ENCODE measurements around the gene ECE2. TPM values are rescaled to one million over a fixed set of nuclear protein-coding genes. Genes with fewer than 3 reads are reported as not detected.

ECE2 gene
- total RNA-seq, 2 experiments from 2014 or later = not detected

DNA sequence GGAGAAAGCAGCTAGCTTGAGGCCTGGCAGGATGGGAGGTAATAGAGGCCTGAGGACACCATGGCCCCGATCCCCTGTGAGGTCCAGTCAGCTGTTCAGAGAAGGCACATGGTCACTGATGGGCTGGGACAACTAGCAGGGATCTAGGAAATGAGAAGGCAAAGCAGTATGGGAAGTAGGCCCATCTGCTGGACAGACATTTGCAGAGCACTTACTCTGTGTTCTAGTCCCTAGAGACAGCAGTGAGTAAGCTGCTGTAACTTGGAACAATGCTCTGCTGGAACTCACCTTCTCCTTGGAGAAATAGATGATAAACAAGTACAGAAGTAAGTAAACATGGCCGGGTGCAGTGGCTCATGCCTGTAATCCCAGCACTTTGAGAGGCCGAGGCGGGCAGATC lies 7.1 kb downstream of the ECE2 start:
- Mint-ChIP-seq H3K4me3 (no peak overlapping the region), H3K4me1 (ENCODE audit: low read depth) (no peaks in the 10 kb centered on the region), H3K27ac (no peak overlapping the region), H3K36me3 (ENCODE audit: low read depth) (no peaks in the 10 kb centered on the region), H3K27me3 (peaks cover 34% of the 10 kb centered on the region), H3K9me3 (no peaks in the 10 kb centered on the region)
- no peak for TF ChIP-seq CTCF (IDR thresholded peaks at IDR 0.05)
- DNase-seq = no peak
- intact Hi-C loops (cut with DNase I, micrococcal nuclease) = no loop called here
- ChIA-PET POLR2A (no interaction called here), CTCF (no interaction called here)
- H3K36me3 ChIP-seq (ENCODE audit: insufficient read depth, low read length) = no peaks in the 10 kb centered on the region
- H3K9me3 ChIP-seq (ENCODE audit: control insufficient read depth in 1 of 2, insufficient read depth in 1 of 2, low read length in 2 of 2) = no peaks in the 10 kb centered on the region
- H3K27ac ChIP-seq (ENCODE audit: low read depth in 1 of 2, low read length in 2 of 2) = no peak overlapping the region
- no peaks in the 10 kb centered on the region for H3K27me3 ChIP-seq (ENCODE audit: control insufficient read depth in 1 of 2, insufficient read depth in 2 of 2, low read length in 2 of 2)
- no peak for ATAC-seq (ENCODE audit: poor library complexity)
- H3K4me3 ChIP-seq (ENCODE audit: low read length) = no peak overlapping the region
- no peaks in the 10 kb centered on the region for H3K4me1 ChIP-seq (ENCODE audit: insufficient read depth, low read length)

DNA sequence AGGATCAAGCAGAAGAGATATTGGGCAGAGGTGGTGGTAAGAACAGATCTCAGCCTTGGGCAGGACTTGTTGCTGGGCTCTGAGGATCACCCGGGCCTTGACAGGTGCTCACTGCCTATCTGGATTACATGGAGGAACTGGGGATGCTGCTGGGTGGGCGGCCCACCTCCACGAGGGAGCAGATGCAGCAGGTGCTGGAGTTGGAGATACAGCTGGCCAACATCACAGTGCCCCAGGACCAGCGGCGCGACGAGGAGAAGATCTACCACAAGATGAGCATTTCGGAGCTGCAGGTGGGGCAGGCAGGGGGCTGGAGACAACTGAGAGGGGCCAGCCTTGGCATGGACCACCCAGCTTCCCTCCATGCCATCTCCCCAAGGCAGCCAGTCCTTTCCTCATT lies 7.9 kb downstream of the ECE2 start:
- Histone ChIP-seq H3K4me1 (ENCODE audit: insufficient read depth, low read length) (no peaks in the 10 kb centered on the region), H3K4me3 (ENCODE audit: low read length) (no peak overlapping the region), H3K27me3 (ENCODE audit: control insufficient read depth in 1 of 2, insufficient read depth in 2 of 2, low read length in 2 of 2) (no peaks in the 10 kb centered on the region), H3K36me3 (ENCODE audit: insufficient read depth, low read length) (no peaks in the 10 kb centered on the region), H3K27ac (ENCODE audit: low read depth in 1 of 2, low read length in 2 of 2) (no peak overlapping the region), H3K9me3 (ENCODE audit: control insufficient read depth in 1 of 2, insufficient read depth in 1 of 2, low read length in 2 of 2) (no peaks in the 10 kb centered on the region)
- ChIA-PET CTCF (interaction anchor here (0.9 kb wide), 1 partner anchor 56 kb away, joined by 4 read pairs; no protein-coding TSS in a partner anchor), POLR2A (no interaction called here)
- no peak overlapping the region for H3K27ac Mint-ChIP-seq
- no peaks in the 10 kb centered on the region for H3K9me3 Mint-ChIP-seq
- ATAC-seq (ENCODE audit: poor library complexity) (no peak), DNase-seq (no peak)
- H3K27me3 Mint-ChIP-seq = peaks cover 29% of the 10 kb centered on the region
- intact Hi-C loops (cut with DNase I, micrococcal nuclease) = no loop called here
- no peaks in the 10 kb centered on the region for H3K4me1 Mint-ChIP-seq (ENCODE audit: low read depth)
- H3K4me3 Mint-ChIP-seq = no peak overlapping the region
- no peak for TF ChIP-seq CTCF (IDR thresholded peaks at IDR 0.05)
- H3K36me3 Mint-ChIP-seq (ENCODE audit: low read depth) = no peaks in the 10 kb centered on the region

- no peaks in the 10 kb centered on the region for H3K36me3 Mint-ChIP-seq (ENCODE audit: low read depth)
- intact Hi-C loops (cut with DNase I, micrococcal nuclease) = loop anchor here in 1 of 2 experiments (5.0 kb wide), 1 partner anchor 57 kb away; the partner anchor contains the start of gene VWA5B2
- no peak for TF ChIP-seq CTCF (IDR thresholded peaks at IDR 0.05)
- ATAC-seq (ENCODE audit: poor library complexity) = no peak
- H3K4me3 Mint-ChIP-seq = no peak overlapping the region
- DNase-seq = peak in 3 of 14 experiments; percentile 32 to 52 (median 34)
- ChIA-PET CTCF (interaction anchor here (0.5 to 0.9 kb wide), 2 partner anchors 57 to 175 kb away, joined by 3 to 4 read pairs; no protein-coding TSS in a partner anchor), POLR2A (no interaction called here)
- Histone ChIP-seq H3K9me3 (ENCODE audit: control insufficient read depth in 1 of 2, insufficient read depth in 1 of 2, low read length in 2 of 2) (no peaks in the 10 kb centered on the region), H3K4me1 (ENCODE audit: insufficient read depth, low read length) (peaks cover 5% of the 10 kb centered on the region), H3K27me3 (ENCODE audit: control insufficient read depth in 1 of 2, insufficient read depth in 2 of 2, low read length in 2 of 2) (peaks cover 3% of the 10 kb centered on the region in 2 experiments), H3K36me3 (ENCODE audit: insufficient read depth, low read length) (no peaks in the 10 kb centered on the region), H3K4me3 (ENCODE audit: low read length) (no peak overlapping the region), H3K27ac (ENCODE audit: low read depth in 1 of 2, low read length in 2 of 2) (no peak overlapping the region)
- H3K4me1 Mint-ChIP-seq (ENCODE audit: low read depth) = no peaks in the 10 kb centered on the region
- no peaks in the 10 kb centered on the region for H3K9me3 Mint-ChIP-seq
- peaks cover 32% of the 10 kb centered on the region for H3K27me3 Mint-ChIP-seq
- H3K27ac Mint-ChIP-seq = no peak overlapping the region
Observed at GRCh38 chr3:184284696-184285095, 8.9 kb downstream of the ECE2 start.
